Measurements from ENCODE around the gene SOCS7. TPM values are rescaled to one million over a fixed set of nuclear protein-coding genes. Genes with fewer than 3 reads are reported as not detected.

Gene SOCS7
- total RNA-seq, 1 experiment from 2014 or later = 24.6 TPM

- DNase-seq (ENCODE audit: extremely low read depth, low read depth) = no peak
These were observed 66.5 kb downstream of the SOCS7 start for GRCh38 chr17:38418062-38418692.

GRCh38 chr17:38418693-38419507 lies 67.3 kb downstream of the SOCS7 start:
- DNase-seq (ENCODE audit: extremely low read depth, low read depth) = no peak

GRCh38 chr17:38419508-38419981 lies 67.9 kb downstream of the SOCS7 start:
- DNase-seq (ENCODE audit: extremely low read depth, low read depth) = no peak

- DNase-seq (ENCODE audit: extremely low read depth, low read depth) = no peak
These were observed 68.9 kb downstream of the SOCS7 start for GRCh38 chr17:38420518-38420917.

GRCh38 chr17:38421171-38421841 lies 69.7 kb downstream of the SOCS7 start:
- no peak for DNase-seq (ENCODE audit: extremely low read depth, low read depth)

- DNase-seq (ENCODE audit: extremely low read depth, low read depth) = no peak
These were observed 70.5 kb downstream of the SOCS7 start for GRCh38 chr17:38421871-38422827.

GRCh38 chr17:38424297-38424972 lies 72.8 kb downstream of the SOCS7 start:
- no peak for DNase-seq (ENCODE audit: extremely low read depth, low read depth)

- DNase-seq (ENCODE audit: extremely low read depth, low read depth) = no peak
These were observed 73.4 kb downstream of the SOCS7 start for GRCh38 chr17:38425031-38425430.

- DNase-seq (ENCODE audit: extremely low read depth, low read depth) = no peak
These were observed 74.1 kb downstream of the SOCS7 start for GRCh38 chr17:38425744-38426143.

- DNase-seq (ENCODE audit: extremely low read depth, low read depth) = no peak
These were observed 74.8 kb downstream of the SOCS7 start for GRCh38 chr17:38426441-38426840.

- DNase-seq (ENCODE audit: extremely low read depth, low read depth) = no peak
These were observed 75.7 kb downstream of the SOCS7 start for GRCh38 chr17:38427160-38427949.

- peak; percentile 30 for DNase-seq (ENCODE audit: extremely low read depth, low read depth)
These were observed 76.5 kb downstream of the SOCS7 start, which contains the start of gene ARHGAP23 for GRCh38 chr17:38428112-38428642. ARHGAP23 (plus strand) TSS chr17:38428464; CDS start chr17:38428486, 22 bp downstream.

- no peak for DNase-seq (ENCODE audit: extremely low read depth, low read depth)
These were observed 77.2 kb downstream of the SOCS7 start for GRCh38 chr17:38428643-38429371.

GRCh38 chr17:38429476-38430100 lies 77.9 kb downstream of the SOCS7 start:
- DNase-seq (ENCODE audit: extremely low read depth, low read depth) = no peak

GRCh38 chr17:38430316-38430715 lies 78.7 kb downstream of the SOCS7 start:
- no peak for DNase-seq (ENCODE audit: extremely low read depth, low read depth)

- no peak for DNase-seq (ENCODE audit: extremely low read depth, low read depth)
These were observed 79.2 kb downstream of the SOCS7 start for GRCh38 chr17:38430822-38431221.

GRCh38 chr17:38431346-38432145 lies 79.9 kb downstream of the SOCS7 start:
- DNase-seq (ENCODE audit: extremely low read depth, low read depth) = no peak

Data from NCI-H460 (cell line).